Loucy (cell line): ENCODE data around the gene TM9SF4.

Experiments
- H2AFZ ChIP-seq: fragments of 200-600 bp; sonication (generic); 2 replicates; pipeline ENCODE4 v1.6.0; 2016; ENCODE audit warnings: antibody characterized with exemption, mild to moderate bottlenecking, low read length, moderate library complexity
- H3F3A ChIP-seq: fragments of 200-600 bp; 2 replicates; pipeline ENCODE4 v1.6.0; 2016; ENCODE audit warnings: antibody characterized with exemption, low read depth, mild to moderate bottlenecking
- H3K27me3 ChIP-seq: fragments of 200-600 bp; sonication (generic); 2 replicates; pipeline ENCODE4 v1.6.1; 2014; ENCODE audit warnings: low read length, mild to moderate bottlenecking; ENCODE audit not compliant: insufficient read depth, poor library complexity, severe bottlenecking
- H3K36me3 ChIP-seq: fragments of 200-600 bp; sonication (generic); 2 replicates; pipeline ENCODE4 v1.6.1; 2016; ENCODE audit warnings: low read length; ENCODE audit not compliant: insufficient read depth
- H3K4me1 ChIP-seq: fragments of 200-600 bp; sonication (generic); 2 replicates; pipeline ENCODE4 v1.5.1; 2014; ENCODE audit warnings: low read length, mild to moderate bottlenecking; ENCODE audit not compliant: insufficient read depth, poor library complexity, severe bottlenecking
- H3K4me2 ChIP-seq: fragments of 200-600 bp; sonication (generic); 2 replicates; pipeline ENCODE4 v1.6.0; 2014; ENCODE audit warnings: antibody characterized with exemption, low read length, low read depth, mild to moderate bottlenecking; ENCODE audit not compliant: poor library complexity, severe bottlenecking
- H3K4me3 ChIP-seq: fragments of 200-600 bp; sonication (generic); 2 replicates; pipeline ENCODE4 v1.5.1; 2014; ENCODE audit warnings: low read length, mild to moderate bottlenecking, mixed read lengths; ENCODE audit not compliant: poor library complexity, severe bottlenecking
- H3K79me2 ChIP-seq: fragments of 200-600 bp; sonication (generic); 2 replicates; pipeline ENCODE4 v1.6.1; 2014; ENCODE audit warnings: low read length; ENCODE audit not compliant: insufficient read depth
- H3K9ac ChIP-seq: fragments of 200-600 bp; sonication (generic); 2 replicates; pipeline ENCODE4 v1.6.0; 2014; ENCODE audit warnings: mild to moderate bottlenecking, low read depth, low read length, moderate library complexity; ENCODE audit not compliant: poor library complexity, severe bottlenecking
- H3K9me2 ChIP-seq: fragments of 200-600 bp; sonication (generic); replicated peaks from 2 replicates; pipeline ENCODE4 v1.6.1; 2016; ENCODE audit warnings: low read depth, low read length, mixed read lengths
- H3K9me3 ChIP-seq: fragments of 200-600 bp; sonication (generic); 2 replicates; pipeline ENCODE4 v1.6.1; 2014; ENCODE audit warnings: mild to moderate bottlenecking, antibody characterized with exemption, low read length, low read depth; ENCODE audit not compliant: insufficient read depth
- H4K20me1 ChIP-seq: fragments of 200-600 bp; sonication (generic); 2 replicates; pipeline ENCODE4 v1.6.0; 2014; ENCODE audit warnings: antibody characterized with exemption, low read length, mild to moderate bottlenecking; ENCODE audit not compliant: insufficient read depth, poor library complexity, severe bottlenecking
- EZH2phosphoT487 ChIP-seq: fragments of 200-600 bp; IDR thresholded peaks from 2 replicates; pipeline ENCODE4 v1.6.1; 2018; ENCODE audit warnings: antibody characterized with exemption, mild to moderate bottlenecking, moderate library complexity, borderline replicate concordance
- TF ChIP-seq, protein P1 (sequence below): fragments of 200-600 bp; sonication (generic); conservative IDR thresholded peaks from 2 replicates; pipeline ENCODE4 v1.5.1; 2014; ENCODE audit warnings: mild to moderate bottlenecking, antibody characterized with exemption, low read length

Gene TM9SF4

DNA sequence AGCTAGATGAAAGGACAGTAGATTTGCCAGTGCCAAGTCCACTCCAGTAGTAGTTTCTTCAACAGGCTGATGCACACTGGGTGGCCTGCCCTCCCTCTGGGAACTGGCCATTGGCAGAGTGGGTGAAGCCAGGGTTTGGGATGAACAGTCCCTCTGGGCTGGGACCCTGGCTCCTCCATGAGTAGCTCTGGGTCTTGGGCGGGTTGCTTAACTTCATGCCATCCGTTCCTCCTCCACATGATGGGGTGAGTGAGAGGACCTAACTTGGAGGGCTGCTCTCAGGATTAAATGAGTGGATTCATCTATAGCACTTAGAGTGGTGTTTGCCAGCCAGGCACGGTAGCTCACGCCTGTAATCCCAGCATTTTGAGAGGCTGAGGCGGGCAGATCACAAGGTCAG, 50.8 kb downstream of the TM9SF4 start:
- Histone ChIP-seq H3K4me1 (no peaks in the 10 kb centered on the region), H3K27me3 (no peaks in the 10 kb centered on the region), H3K9me2 (no peaks in the 10 kb centered on the region), H3K36me3 (peaks cover 58% of the 10 kb centered on the region; the same call in 1 of the 2 replicates), H3K9me3 (no peaks in the 10 kb centered on the region), H3K4me3 (no peak overlapping the region), H3F3A (no peaks in the 10 kb centered on the region), H3K79me2 (no peaks in the 10 kb centered on the region), H4K20me1 (no peaks in the 10 kb centered on the region), H3K9ac (no peak overlapping the region), H2AFZ (no peak overlapping the region), H3K4me2 (no peak overlapping the region)
- TF ChIP-seq, protein P1, sequence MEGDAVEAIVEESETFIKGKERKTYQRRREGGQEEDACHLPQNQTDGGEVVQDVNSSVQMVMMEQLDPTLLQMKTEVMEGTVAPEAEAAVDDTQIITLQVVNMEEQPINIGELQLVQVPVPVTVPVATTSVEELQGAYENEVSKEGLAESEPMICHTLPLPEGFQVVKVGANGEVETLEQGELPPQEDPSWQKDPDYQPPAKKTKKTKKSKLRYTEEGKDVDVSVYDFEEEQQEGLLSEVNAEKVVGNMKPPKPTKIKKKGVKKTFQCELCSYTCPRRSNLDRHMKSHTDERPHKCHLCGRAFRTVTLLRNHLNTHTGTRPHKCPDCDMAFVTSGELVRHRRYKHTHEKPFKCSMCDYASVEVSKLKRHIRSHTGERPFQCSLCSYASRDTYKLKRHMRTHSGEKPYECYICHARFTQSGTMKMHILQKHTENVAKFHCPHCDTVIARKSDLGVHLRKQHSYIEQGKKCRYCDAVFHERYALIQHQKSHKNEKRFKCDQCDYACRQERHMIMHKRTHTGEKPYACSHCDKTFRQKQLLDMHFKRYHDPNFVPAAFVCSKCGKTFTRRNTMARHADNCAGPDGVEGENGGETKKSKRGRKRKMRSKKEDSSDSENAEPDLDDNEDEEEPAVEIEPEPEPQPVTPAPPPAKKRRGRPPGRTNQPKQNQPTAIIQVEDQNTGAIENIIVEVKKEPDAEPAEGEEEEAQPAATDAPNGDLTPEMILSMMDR: no peak
- TF ChIP-seq EZH2phosphoT487: no peak

DNA sequence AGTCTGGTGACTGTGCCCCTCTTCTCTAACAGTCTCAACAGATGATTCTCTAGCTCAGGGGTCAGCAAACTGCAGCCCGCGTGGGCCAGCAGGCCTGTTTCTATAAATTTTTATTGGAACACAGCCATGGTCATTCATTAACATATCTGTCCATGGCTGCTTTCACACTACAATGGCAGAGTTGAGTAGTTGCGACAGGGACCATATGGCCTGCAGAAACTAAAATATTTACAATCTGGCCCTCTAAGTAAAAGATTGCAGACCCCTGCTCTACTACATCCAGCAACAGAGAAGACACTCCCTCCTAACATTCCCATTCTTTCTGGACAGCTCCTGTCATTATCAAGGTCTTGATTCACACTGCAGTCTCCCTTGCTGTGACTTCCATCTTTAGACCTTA, 52.8 kb downstream of the TM9SF4 start:
- Histone ChIP-seq H2AFZ (no peak overlapping the region), H3K9me3 (no peaks in the 10 kb centered on the region), H3K9me2 (no peaks in the 10 kb centered on the region), H3K4me2 (no peak overlapping the region), H4K20me1 (no peaks in the 10 kb centered on the region), H3K79me2 (no peaks in the 10 kb centered on the region), H3K36me3 (peaks cover 71% of the 10 kb centered on the region; the same call in 1 of the 2 replicates), H3K4me3 (no peak overlapping the region), H3F3A (no peaks in the 10 kb centered on the region), H3K27me3 (no peaks in the 10 kb centered on the region), H3K4me1 (no peaks in the 10 kb centered on the region), H3K9ac (no peak overlapping the region)
- TF ChIP-seq, protein P1: no peak
- no peak for TF ChIP-seq EZH2phosphoT487

DNA sequence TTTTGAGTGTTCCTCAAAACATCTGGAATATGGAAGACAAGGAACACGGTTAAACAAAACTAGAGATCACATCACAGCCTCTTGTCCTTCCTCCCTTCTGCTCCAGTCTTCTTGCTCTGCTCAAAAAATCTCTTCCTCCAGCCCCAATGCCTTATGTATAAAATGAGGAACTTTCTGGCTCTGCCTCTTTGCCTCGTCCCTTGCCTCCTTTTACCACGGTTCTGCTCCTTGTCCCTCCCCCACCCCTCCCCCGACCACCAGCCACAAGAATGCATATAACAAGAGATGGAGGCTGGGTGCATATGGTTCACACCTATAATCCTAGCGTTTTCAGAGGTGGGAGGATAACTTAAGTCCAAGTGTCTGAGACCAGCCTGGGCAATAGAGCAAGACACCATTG, 54.4 kb downstream of the TM9SF4 start:
- Histone ChIP-seq H3K9ac (no peak overlapping the region), H3K79me2 (no peaks in the 10 kb centered on the region), H3K27me3 (no peaks in the 10 kb centered on the region), H3K4me1 (no peaks in the 10 kb centered on the region), H4K20me1 (no peaks in the 10 kb centered on the region), H3K9me2 (no peaks in the 10 kb centered on the region), H3K4me2 (no peak overlapping the region), H3F3A (no peaks in the 10 kb centered on the region), H3K4me3 (no peak overlapping the region), H3K36me3 (peaks cover 62% of the 10 kb centered on the region; the same call in 1 of the 2 replicates), H3K9me3 (no peaks in the 10 kb centered on the region), H2AFZ (no peak overlapping the region)
- TF ChIP-seq, protein P1: no peak
- no peak for TF ChIP-seq EZH2phosphoT487
